ENCODE results near the gene SLC2A4RG.
"Not testable (repeated sequence)": the region's sequence is repeated elsewhere in the genome, so short reads cannot be mapped to it uniquely, and the experiment has no call there.

The SLC2A4RG gene

GRCh38 chr20:63714858-63715257 lies 24.7 kb upstream of the SLC2A4RG start:
- DNase-seq (ENCODE audit: low read depth) = no peak

- no peak for DNase-seq (ENCODE audit: low read depth)
Measured at GRCh38 chr20:63718996-63719395, 20.6 kb upstream of the SLC2A4RG start.

GRCh38 chr20:63722967-63723622 lies 16.5 kb upstream of the SLC2A4RG start:
- DNase-seq (ENCODE audit: low read depth) = not testable (repeated sequence)

- DNase-seq (ENCODE audit: low read depth) = not testable (repeated sequence)
Measured at GRCh38 chr20:63730189-63730733, 9.3 kb upstream of the SLC2A4RG start.

GRCh38 chr20:63731410-63731809 lies 8.2 kb upstream of the SLC2A4RG start:
- no peak for DNase-seq (ENCODE audit: low read depth)

GRCh38 chr20:63732118-63733095 lies 7.2 kb upstream of the SLC2A4RG start:
- no peak for DNase-seq (ENCODE audit: low read depth)

GRCh38 chr20:63733117-63733516 lies 6.5 kb upstream of the SLC2A4RG start:
- no peak for DNase-seq (ENCODE audit: low read depth)

GRCh38 chr20:63733579-63734081 lies 5.9 kb upstream of the SLC2A4RG start:
- no peak for DNase-seq (ENCODE audit: low read depth)

- no peak for DNase-seq (ENCODE audit: low read depth)
Measured at GRCh38 chr20:63734111-63734945, 5.2 kb upstream of the SLC2A4RG start.

- DNase-seq (ENCODE audit: low read depth) = no peak
Measured at GRCh38 chr20:63734946-63735858, 4.4 kb upstream of the SLC2A4RG start.

- DNase-seq (ENCODE audit: low read depth) = peak; percentile 41
Measured at GRCh38 chr20:63735859-63736718, 3.5 kb upstream of the SLC2A4RG start, which contains the start of gene LIME1. Gene LIME1, plus strand, starts transcription at chr20:63736664. Its CDS starts 886 bp downstream, at chr20:63737550.

GRCh38 chr20:63736893-63737694 lies 2.5 kb upstream of the SLC2A4RG start:
- DNase-seq (ENCODE audit: low read depth) = peak; percentile 39

- DNase-seq (ENCODE audit: low read depth) = peak; percentile 26
Measured at GRCh38 chr20:63737695-63737944, 2.0 kb upstream of the SLC2A4RG start.

GRCh38 chr20:63737945-63738686 lies 1.5 kb upstream of the SLC2A4RG start:
- peak; percentile 23 for DNase-seq (ENCODE audit: low read depth)

- DNase-seq (ENCODE audit: low read depth) = no peak
Measured at GRCh38 chr20:63738687-63739129, 868 bp upstream of the SLC2A4RG start.

- peak; percentile 28 for DNase-seq (ENCODE audit: low read depth)
Measured at GRCh38 chr20:63740070-63740626, 572 bp downstream of the SLC2A4RG start.

- DNase-seq (ENCODE audit: low read depth) = no peak
Measured at GRCh38 chr20:63740627-63741353, 1.2 kb downstream of the SLC2A4RG start.

Data from activated T-cell treated with anti-CD3 and anti-CD28 coated beads for 24 hours (primary cell).